Measurements from ENCODE around the gene FBN1. TPM values are rescaled to one million over a fixed set of nuclear protein-coding genes. Genes with fewer than 3 reads are reported as not detected.
A peak's percentile ranks its signal among the peaks of the same experiment; 100 is the strongest.

The FBN1 gene
- total and polyA plus RNA-seq, 8 donors: 83.1 to 144 (median 94.0) TPM

DNA sequence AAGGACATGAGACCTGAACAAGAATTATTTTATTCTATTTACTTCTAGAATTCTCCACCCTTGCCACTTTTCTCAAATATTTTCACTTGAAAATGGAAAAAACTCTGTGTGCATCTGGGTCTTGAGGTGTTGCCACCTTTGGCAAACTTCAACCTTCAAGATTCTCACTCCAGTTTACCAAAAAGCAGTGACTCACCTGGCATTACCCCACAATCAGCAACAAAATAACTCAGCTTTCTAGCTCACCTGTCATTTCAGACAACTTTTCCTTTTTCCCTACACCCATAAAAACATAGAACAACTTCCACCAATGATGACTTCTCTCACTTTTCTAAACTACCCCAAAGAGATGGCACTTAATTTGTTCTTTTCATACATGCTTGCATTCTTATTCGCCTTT is 198.5 kb downstream of the FBN1 start:
- peaks cover 0 to 37% of the 10 kb centered on the region in 2 donors for H3K36me3 ChIP-seq
- no peaks in the 10 kb centered on the region for H3K27me3 ChIP-seq
- no peak for DNase-seq
- H3K27ac ChIP-seq: no peak overlapping the region
- no peak for ATAC-seq
- H3K4me3 ChIP-seq: no peak overlapping the region
- TF ChIP-seq, protein P1, sequence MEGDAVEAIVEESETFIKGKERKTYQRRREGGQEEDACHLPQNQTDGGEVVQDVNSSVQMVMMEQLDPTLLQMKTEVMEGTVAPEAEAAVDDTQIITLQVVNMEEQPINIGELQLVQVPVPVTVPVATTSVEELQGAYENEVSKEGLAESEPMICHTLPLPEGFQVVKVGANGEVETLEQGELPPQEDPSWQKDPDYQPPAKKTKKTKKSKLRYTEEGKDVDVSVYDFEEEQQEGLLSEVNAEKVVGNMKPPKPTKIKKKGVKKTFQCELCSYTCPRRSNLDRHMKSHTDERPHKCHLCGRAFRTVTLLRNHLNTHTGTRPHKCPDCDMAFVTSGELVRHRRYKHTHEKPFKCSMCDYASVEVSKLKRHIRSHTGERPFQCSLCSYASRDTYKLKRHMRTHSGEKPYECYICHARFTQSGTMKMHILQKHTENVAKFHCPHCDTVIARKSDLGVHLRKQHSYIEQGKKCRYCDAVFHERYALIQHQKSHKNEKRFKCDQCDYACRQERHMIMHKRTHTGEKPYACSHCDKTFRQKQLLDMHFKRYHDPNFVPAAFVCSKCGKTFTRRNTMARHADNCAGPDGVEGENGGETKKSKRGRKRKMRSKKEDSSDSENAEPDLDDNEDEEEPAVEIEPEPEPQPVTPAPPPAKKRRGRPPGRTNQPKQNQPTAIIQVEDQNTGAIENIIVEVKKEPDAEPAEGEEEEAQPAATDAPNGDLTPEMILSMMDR (IDR thresholded peaks at IDR 0.05): no peak
- no peaks in the 10 kb centered on the region for H3K9me3 ChIP-seq
- intact Hi-C loops (cut with DNase I): no loop called here
- H3K4me1 ChIP-seq: no peaks in the 10 kb centered on the region

DNA sequence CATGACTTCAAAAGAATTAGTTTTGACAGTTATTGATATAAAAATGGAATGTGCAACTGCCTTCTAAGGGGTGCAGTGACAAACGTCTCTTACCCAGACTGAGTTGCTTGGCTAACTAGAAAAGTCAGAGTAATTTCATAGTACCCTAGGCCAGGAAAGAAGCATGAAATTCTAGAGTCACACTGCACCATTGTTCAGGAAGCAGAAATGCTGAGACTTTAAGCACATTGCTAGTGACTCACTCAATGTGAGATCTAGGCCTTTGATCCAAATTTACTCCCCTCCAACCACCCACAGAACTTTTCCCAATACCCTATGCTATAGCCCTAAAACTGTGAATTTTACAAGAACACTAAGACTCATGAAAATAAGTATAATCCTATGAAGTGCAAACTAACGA is 203.5 kb downstream of the FBN1 start:
- Histone ChIP-seq H3K4me3 (no peak overlapping the region), H3K4me1 (no peaks in the 10 kb centered on the region), H3K9me3 (no peaks in the 10 kb centered on the region), H3K36me3 (peaks cover 0 to 25% of the 10 kb centered on the region in 2 donors), H3K27me3 (no peaks in the 10 kb centered on the region), H3K27ac (no peak overlapping the region)
- no peak for DNase-seq
- ATAC-seq: no peak
- intact Hi-C loops (cut with DNase I): no loop called here
- TF ChIP-seq, protein P1 (IDR thresholded peaks at IDR 0.05): no peak

DNA sequence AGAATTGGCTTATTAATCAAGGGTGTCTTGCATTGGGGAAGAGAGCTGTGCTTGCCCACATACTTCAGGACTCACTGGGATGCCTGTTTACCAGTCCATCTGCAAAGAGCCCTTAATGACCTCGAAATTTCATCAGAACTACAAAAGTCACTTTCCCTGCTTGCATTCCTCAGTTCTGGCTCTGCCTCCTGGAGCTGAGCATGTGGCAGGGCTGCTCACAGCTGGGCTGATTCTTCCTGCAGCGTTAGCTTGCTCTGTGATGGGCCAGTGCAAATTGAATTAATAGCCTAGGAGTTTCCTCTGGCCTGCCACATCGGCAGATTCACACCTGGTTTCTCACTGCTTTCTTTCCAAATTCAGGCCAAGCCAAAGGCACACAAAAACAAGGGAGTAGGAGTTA is 205.4 kb downstream of the FBN1 start:
- H3K4me1 ChIP-seq: no peaks in the 10 kb centered on the region
- peak in 2 of 4 donors; percentile 28 to 46 for DNase-seq
- H3K27ac ChIP-seq: no peak overlapping the region
- H3K27me3 ChIP-seq: no peaks in the 10 kb centered on the region
- no peak overlapping the region for H3K4me3 ChIP-seq
- no peaks in the 10 kb centered on the region for H3K9me3 ChIP-seq
- intact Hi-C loops (cut with DNase I): no loop called here
- TF ChIP-seq, protein P1 (IDR thresholded peaks at IDR 0.05): no peak
- peak; percentile 85 for ATAC-seq
- peaks cover 0 to 26% of the 10 kb centered on the region in 2 donors for H3K36me3 ChIP-seq

DNA sequence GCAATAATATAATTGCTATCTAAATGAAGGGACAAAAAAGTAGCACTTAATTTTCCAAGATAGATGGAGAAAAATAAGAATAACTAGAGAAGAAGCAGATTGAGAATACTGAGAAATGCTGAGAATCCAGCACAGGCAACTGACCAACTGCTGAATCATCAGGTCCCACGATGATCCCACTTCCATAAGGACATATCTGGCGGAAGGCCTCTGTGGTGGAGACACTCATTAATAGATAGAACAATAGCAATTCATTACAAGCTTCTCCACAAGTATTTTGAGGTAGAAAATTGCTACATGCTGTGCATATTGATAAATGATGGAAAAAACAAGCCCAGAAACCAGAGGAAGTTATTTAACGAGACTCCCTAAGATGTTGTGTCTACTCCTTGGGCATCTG is 208.3 kb downstream of the FBN1 start:
- H3K36me3 ChIP-seq: peaks cover 0 to 36% of the 10 kb centered on the region in 2 donors
- H3K4me1 ChIP-seq: no peaks in the 10 kb centered on the region
- DNase-seq: no peak
- TF ChIP-seq, protein P1 (IDR thresholded peaks at IDR 0.05): no peak
- ATAC-seq: no peak
- no peak overlapping the region for H3K27ac ChIP-seq
- intact Hi-C loops (cut with DNase I): no loop called here
- H3K27me3 ChIP-seq: no peaks in the 10 kb centered on the region
- no peaks in the 10 kb centered on the region for H3K9me3 ChIP-seq
- no peak overlapping the region for H3K4me3 ChIP-seq

DNA sequence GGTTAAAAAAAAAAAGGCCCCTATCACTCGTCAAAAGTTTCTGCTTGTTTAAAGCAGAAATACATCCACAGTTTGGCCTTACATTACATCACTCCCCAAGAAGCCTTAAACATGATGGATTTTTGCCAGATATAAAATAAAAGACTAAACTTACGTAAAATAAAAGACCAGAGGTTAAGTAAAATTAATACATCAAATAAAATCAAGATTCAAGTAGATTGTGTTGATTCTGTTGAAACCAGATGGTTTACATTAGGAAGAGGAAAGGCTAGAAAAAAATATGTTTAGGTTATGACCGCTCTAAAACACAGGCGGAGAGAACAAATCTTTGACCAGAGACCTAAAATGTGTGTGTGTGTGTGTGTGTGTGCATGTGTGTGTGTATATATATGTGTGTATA is 210.2 kb downstream of the FBN1 start:
- DNase-seq (no peak), ATAC-seq (no peak)
- Histone ChIP-seq H3K4me1 (no peaks in the 10 kb centered on the region), H3K36me3 (peaks cover 0 to 37% of the 10 kb centered on the region in 2 donors), H3K9me3 (no peaks in the 10 kb centered on the region), H3K4me3 (no peak overlapping the region), H3K27me3 (no peaks in the 10 kb centered on the region), H3K27ac (no peak overlapping the region)
- TF ChIP-seq, protein P1 (IDR thresholded peaks at IDR 0.05): no peak
- intact Hi-C loops (cut with DNase I): no loop called here
